KG1 (cell line): ENCODE results near the gene SELENON.

Source experiments
- DNase-seq: peaks from one replicate; lab custom pipeline; 2025; lab: John Stamatoyannopoulos, UW

SELENON gene

DNA sequence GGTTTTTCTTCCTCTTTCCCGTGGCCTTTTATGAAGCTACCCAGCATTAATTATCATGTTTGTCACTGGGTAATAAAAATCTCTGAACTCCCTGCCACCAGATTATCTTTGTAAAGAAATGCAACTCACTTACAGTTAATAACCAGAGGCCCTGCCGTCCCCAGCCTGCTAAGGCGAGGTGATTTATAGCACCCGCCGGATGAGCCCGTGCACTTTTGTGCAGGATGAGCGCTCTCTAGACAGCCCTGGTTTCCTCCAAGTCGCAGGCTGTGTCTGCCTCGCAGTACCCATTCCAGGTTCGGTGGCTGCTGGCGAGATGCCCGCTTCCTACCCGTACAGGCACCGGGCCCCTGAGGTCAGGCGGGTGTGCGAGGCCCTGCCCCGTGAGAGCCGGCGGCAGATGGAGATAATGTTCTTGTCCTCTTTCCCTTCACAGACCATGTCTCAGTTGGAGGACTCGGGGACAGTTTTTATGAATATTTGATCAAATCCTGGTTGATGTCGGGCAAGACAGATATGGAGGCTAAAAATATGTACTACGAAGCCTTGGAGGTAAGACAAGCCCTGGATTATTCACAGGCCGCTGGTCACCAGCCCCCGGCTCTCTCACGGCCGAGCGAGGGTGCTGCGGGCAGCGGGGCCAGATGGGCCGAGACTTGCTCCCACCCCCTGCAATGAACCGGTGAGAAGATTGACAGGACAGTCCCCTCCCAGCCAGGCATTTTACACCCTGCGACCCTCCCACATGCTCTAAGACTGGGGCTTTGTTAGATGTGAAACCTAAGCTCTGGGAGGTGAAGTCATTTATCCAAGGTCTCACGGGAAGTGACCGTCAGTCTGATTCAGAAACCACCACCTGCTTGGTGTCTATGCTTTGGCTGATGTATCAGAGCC is 28.5 kb upstream of the SELENON start:
- peak; percentile 75 for DNase-seq

DNA sequence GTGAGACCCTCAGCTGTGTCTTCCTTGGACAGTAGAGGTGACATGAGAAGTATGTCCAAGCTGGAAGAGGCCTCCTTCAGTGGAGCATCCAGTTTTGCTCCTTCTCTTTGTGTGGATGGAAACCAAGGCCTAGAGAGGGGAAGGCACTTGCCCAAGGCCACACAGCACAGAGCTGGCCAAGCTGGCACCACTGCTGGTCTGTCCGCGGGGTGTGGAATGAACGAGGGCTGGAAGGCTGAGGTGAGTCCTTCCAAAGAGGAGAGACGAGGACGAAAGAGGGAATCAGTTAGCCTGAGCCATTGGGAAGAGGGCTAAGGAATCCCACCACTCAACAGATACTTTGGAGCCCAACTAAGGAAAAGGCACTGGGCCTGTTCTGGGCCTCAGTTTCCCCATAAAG is 27.8 kb upstream of the SELENON start:
- DNase-seq, result no peak

DNA sequence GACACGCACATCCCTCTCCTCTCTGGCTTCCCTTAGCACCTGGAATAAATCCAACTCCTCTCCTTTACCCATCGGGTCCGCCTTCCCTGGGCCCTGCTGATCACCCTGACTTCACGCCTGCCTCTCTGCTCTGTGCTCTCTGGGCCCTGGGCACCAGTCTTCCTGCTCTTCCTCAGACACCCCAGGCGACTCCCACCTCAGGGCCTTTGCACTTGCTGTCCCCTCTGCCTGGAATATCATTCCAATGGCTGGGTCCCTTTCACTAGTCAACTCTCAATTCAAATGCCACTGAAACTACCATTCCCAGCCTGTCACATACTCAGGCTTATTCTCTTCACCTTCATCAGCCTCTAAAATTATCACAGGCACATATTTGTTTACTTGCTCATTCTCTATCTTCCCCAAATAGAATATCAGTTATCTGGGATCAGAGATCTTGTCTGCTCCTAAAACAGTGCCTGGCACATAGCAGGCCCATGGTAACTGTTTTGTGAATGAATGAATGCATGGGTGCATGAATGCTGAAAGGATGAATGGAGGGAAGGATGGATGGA is 27.2 kb upstream of the SELENON start:
- no peak for DNase-seq

DNA sequence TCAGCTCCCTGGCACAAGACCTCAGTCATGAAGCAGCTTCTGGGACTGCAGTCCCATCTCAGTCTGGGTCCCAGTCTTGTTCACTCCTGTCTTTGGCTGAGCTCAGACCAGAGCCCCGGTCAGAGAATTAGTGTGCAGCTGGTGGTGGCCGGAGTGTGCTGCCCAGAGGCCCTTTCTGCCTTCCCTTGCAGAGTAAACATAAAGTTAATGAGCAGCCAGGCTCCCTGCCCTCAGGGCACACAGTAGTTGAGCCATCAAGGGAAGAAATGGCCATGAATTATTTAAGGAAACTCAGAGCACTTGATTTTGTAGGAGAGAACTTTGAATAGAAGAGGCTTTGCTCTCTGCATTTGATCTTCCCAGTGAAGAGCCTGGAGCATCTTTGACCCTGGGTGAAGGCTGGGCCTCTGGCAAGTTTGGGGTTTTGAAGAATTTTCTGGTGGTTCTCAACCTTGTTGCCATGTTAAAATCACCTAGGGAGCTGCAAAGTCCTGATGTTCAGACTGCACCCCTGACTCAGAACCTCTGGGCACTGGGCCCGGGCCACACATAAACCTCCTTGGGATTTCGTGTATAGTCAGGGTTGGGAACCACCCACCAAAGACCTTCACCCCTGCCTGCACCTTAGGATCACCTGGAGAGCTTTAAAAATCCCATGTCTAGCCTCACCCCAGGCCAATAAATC is 26.4 kb upstream of the SELENON start:
- DNase-seq, result no peak

DNA sequence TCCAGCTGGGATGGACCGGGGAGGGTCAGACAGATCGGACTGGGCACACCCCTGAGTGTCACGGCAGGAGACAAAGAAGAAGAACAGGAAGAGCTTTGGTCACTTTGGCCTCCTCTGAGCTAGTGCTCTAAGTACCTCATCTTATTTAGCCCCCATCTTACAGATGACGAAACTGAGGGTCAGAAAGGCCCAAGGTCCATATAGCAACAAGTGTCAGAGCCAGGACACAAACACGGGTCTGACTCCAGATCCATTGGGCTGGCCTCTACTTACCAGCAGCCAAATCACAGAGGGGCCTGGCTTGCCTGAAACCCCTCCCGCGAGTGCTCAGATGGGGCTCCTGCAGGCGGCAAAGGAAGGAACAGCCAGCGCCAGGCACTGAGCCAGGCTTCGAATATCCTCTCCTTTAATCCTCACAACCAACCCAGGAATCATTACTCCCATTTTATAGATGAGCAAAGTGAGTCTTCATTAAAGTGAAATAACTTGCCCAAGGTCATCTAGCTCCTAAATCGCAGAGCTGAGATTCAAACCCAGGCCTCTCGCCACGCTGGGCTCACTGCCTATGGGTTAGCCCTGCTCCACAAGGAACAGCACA is 25.7 kb upstream of the SELENON start:
- no peak for DNase-seq

DNA sequence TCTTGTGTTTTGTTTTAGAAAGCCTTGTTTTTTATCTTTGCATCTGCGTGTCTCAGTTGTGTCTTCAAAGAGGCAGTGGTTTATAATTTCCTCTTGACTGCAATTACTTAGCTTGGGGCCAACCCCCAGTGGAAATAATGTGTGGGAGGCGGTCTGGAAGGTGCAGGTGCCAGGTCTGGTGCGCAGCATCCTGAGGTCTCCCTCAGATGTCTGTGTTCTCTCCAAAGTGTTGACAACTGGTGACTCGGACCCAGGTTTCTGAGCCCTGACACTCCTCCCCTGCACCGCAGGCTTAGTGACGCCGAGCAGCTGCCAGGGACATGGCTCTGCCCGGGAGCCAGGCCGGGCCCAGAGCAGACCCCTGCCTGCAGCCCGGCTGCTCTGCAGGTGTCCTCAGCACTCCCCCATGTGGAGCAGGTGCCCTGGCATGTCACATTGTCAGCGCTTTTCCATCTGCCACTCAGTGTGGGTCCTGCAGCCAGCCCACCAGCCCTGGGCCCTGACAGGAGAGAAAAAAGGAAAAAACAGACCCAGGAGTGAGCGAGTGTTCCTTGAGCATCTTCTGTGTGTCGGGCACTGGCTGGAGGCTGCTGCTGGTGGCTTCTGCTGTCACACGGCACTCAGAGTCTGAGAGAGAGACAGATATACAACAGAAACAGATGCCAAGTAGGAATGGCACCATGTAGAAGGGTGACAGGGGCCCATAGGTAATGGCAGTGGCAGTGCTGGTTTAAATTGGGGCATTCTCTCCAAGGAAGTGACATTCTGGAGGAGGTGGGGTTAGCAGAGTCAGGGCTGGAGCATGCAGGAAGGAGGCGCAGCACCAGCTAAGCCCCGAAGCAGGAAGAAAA is 24.8 kb upstream of the SELENON start:
- DNase-seq, result peak; percentile 15

DNA sequence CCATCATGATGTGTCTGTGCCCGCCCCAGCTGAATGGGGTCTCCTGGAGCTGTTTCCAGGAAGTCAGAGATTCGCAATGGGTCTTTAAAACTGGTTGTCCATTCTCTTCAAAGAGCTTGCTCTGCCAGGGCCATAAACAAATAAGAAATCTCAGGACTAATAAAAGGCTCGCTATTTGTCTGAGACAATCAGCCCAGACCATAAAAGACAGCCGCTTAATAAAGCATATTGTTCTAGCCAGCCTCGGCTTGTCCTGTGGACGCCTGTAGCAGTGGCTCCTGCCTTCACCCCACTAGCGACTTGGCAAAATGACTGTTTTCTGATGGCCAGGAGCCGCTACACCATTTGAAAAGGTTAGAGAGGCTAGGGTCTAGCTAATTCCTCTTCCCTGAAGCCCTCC is 20.6 kb upstream of the SELENON start:
- no peak for DNase-seq

DNA sequence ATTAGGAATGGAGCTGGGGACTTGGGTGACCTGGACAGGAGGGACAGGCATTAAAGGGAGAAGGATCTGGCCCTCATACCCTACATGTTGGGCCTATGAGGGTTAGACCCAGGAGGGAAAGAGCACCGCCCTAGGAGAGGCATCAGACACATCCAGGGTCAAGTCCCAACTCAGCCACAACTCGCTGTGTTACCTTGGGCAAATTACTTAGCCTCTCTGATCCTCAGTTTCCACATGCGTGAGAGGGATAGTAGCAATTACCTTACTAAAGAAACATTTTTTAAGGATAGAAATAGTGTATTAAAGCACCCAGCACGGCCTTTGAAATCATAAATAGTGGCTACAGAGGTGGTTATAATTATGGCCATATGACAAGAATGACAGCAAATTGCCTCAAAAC is 20.1 kb upstream of the SELENON start:
- DNase-seq, result no peak

DNA sequence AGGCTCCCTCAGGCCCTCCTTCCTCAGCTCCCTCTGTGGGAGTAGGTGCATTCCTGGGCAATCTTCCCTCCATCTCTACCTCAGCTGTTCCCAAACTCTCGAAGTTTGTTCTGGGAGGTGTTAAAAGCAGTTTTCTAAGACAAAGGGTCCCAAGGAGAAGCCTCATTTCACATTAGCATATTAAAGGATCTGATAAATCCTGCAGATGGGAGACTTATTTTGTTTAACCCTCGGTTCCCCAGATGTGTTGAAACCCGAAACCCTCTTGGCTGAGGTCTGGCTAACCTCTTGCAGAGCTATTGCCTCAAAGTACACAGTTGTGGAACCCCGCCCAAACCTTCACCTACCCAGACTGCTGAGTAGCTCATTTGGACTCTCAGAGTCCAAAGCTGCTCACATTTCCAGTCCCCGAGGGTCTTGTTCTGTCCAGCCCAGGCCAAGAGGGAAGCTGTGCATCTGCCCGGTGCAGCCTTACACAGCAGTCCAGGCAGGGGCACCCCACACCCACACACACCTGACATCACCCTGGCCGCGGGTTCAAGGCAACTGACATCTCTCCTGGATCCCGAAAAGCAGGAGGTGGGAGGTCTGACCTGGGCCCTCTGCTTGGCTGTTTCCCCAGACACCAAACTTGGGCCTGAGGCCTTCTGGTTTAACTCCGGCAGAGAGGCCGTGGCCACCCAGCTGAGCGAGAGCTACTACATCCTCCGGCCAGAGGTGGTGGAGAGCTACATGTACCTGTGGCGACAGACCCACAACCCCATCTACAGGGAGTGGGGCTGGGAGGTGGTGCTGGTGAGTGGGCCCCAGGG is 19.5 kb upstream of the SELENON start:
- no peak for DNase-seq

DNA sequence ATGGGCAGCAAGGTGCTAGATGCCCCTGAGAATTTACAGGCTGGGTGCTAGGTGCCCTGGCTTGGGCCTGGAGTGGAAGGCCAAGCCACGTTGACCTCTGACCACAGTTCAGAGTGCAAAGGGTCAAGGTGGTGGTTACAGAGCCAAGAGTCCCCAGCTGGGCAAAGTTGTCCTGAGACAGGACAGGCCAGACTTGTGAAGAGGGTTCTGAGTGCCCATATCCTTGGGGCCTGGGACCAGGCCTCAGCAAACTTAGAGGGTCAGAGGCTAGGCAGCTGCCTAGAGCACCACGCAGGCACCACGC is 18.9 kb upstream of the SELENON start:
- no peak for DNase-seq

DNA sequence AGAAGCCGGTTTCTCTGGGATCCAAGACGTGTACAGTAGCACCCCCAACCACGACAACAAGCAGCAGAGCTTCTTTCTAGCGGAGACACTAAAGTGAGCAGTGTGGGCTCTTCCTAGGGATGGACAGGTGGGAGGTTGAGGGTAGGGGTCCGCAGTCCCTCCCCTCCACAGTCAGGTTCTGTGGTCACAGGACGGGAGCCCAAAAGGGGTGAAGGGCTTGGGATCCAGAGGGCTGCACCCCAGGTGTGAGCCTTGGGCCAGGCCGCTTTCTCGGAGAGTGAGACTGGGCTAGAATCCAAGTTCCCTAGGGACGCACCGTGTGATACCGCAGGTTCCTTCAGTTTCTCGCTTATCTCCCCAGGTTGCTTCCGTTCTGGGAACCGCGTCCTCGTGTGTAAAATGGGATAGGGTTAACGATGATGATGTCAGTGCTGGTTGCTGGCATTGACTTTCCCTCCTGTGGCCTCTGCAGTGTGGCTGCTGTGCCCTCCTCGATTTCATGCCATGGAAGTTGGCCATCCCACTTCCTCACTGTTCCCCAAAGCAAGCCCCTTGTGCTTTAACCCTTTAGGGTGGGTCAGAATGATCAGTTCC is 17.3 kb upstream of the SELENON start:
- DNase-seq, result no peak

DNA sequence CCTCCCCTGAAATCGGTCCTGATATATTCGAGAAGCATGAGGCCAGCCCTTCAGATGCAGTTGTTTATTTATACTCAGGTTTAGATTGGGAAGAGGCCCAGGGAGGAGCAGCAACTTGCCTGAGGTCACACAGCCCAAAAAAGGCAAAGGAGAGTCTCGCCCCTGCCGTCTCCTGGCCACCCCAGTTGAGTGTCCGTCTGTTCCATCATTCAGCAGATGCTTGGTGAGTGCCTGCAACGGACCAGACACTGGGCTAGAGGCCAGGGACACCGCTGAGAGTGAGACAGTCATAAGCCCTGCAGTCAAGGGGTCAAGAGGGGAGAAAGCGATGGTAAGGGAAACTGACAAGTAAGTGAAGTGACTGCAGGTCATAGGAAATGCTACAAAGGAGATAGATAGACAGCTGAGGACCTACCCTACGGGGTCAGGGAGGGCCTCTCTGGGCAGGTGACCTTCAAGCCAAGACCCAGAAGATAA is 15.4 kb upstream of the SELENON start:
- no peak for DNase-seq

DNA sequence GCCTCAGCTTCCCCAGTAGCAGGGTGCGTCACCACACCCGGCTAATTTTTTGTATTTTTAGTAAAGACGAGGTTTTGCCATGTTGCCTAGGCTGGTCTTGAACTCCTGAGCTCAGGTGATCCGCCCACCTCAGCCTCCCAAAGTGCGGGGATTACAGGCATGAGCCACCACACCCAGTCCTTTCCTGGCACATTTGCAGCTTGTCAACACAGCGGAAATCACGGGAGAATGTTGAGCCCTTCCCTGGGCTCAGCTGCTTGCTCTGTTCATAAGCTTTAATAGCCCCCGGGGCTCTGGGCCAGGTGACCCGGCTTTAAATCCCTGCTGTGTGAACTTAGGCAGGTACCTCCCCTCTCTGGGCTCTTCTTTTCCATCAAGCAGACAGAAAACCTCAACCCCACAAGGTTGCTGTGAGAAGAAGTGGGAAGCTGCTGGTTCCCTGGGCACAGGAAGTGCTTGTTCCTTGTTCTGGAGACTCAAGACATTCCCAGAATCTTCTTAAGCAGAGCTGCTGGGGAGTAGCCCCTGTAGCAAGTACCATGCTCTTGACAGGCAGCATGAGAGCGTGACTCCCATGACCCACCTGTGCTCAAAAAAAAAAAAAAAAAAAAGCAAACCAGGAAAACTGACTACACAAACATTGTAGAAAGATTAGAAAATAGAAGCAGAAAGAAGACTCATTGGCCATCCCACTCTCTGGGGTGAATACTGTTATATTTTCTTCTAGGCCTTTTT is 14.5 kb upstream of the SELENON start:
- DNase-seq, result no peak

DNA sequence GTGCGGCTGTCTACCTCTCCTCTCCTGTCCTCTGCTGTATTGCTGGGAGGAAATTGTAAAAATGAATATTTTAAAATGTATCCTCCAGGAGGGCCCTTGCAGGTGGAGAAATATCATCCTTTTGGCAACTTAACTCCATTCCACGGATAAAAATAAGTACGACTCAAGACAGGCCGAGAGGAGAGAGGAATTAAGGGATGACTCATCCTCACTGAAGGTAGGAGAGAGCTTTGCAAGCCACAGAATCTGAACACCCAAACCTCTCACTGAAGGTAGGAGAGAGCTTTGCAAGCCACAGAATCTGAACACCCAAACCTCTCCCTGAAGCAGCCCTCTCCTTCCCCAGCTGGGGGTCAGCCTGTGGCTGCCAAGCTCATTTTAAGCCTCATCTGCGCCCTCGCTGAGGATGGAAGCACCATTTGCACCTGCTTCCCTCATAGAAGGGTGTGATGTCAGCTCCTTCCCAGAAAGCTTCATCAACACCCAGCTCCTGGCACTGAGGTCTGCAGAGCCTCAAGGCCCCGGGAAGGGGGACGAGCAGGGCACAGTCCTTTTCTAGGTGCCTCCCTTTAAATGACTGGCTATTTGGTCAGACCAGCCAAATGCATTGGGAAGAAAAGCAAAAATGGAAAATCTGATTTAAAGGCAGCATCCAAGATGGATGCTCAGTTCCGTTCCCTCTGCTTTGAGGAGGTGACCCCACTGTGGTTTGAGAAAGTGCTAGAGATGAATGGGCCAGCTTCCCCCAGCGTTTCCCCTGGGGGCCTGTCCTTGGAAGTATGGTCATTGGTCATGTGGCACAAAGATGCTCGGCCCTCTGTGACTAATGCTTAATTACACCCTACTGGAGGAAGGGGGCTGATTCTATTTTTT is 12.9 kb upstream of the SELENON start:
- no peak for DNase-seq

DNA sequence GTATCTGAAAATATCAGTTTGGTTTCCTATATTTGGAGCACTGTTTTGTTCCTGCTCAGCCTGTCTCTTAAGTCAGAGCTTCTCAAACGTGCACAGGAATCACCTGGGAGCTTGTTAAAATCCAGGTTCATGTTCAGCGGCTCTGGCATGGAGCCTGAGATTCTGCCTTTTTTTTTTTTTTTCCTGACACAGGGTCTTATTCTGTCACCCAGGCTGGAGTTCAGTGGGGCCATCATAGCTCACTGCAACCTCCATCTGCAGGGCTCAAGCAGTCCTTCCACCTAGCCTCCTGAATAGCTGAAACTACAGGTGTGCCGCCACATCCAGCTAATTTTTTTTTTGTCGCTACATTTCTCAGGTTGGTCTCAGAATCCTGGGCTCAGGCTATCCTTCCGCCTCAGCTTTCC is 12.2 kb upstream of the SELENON start:
- DNase-seq, result no peak

DNA sequence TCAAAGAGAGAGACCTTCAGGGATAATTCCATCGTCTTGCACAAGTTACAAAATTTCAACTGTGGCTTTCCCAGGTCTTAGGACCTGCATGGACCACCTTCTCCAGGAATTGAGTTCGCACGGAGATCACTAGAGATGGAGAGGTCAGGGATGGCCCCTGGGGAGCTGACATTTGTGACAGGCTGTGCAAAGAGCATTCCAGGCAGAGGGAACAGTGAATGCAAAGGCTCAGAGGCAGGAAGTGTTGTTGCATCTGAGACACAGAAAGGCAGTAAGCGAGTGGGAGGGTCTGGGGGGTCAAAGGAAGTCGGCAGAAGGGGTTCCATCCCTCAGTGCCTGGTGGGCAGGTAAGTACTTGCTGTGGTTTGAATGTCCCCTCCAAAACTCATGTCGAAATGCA is 9.5 kb upstream of the SELENON start:
- no peak for DNase-seq

DNA sequence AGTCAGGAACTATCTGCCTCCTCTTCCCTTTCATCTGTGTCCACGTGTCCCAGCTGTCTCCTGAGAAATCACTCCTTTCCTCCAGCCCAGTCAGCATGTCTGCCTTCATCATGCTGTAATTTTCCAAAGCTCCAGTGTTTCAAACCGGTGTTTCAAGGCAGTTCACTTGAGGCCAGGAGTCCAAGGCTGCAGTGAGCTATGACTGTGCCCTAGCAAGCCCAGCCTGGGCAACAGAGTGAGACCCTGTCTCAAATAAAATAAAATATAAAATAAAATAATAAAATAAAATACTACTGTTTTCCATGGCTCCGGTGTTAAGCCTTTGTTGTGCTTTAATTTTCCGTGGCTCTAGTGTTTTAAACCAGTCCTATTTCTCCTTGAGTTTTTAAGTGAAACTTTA is 7.9 kb upstream of the SELENON start:
- DNase-seq, result no peak

DNA sequence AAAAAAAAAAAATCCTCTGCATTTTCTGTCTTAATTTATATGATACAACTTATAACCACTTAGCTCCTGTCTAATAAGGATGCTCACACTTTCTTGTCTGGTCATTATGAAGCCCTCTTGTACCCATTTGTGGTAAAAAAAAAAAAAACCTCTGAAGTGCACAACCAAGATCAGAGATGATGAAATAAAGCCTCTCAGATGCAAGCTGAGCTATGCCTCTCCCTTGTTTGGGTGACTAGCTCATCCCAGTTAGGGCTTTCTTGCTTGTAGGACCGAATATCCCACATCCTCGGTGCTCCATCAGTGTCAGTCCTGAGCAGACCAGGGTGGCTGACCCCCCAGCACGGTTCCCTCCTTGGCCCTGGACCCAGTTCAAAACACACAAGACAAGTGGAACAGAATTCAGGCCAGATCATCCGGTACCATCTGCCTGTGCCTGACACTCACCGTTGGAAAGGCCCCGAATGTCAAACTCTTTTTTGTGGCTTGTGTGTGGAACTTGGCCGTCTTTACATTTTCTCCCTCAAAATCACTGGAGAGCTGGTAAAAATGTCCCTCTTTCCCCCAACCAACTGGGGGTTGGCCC is 6.3 kb upstream of the SELENON start:
- no peak for DNase-seq

DNA sequence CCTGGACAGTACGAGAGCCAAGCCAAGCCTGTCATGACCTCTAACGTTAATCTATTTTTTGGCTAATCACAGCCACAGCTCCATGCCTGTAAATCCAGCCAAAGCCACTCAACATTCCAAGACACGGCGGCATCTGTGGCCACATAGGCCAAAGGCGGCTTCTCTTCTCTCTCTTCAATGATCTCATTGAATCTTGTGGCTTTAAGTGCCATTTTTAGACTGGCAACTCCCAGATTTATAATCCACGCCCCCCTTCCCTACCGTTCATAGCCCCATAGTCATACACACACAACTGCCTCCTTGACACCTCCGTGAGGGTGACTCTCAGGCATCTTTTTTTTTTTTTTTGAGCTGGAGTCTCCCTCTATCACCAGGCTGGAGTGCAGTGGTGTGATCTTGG is 5.7 kb upstream of the SELENON start:
- DNase-seq, result no peak
